Endothelial cell of umbilical vein (primary cell): Measurements from ENCODE around the gene DLG1. TPM values are rescaled to one million over a fixed set of nuclear protein-coding genes. Genes with fewer than 3 reads are reported as not detected.

Experiments used
- BruUV-seq: library from RNA; stranded (reverse); fragments of 400-500 nt; replicated peaks from 2 replicates; lab custom pipeline; 2021; lab: Mats Ljungman, UMichigan
- CTCF ChIA-PET: fragments of 300-600, 350-600 bp; sonication (Branson Sonifier 250); formaldehyde crosslinking; loops from one replicate; lab custom pipeline; 2021; ENCODE audit warnings: antibody characterized with exemption, inconsistent platforms; lab: Charles Lee
- POLR2A ChIA-PET: fragments of 300-600, 350-600 bp; sonication (Branson Sonifier 250); formaldehyde crosslinking; loops from one replicate; lab custom pipeline; 2021; ENCODE audit warnings: antibody characterized with exemption, inconsistent platforms; lab: Charles Lee
- DNase-seq: peaks from one replicate; pipeline ENCODE4 v3.0.0-alpha.2; 2011; ENCODE audit warnings: low read depth, low spot score
- FAIRE-seq: peaks from 2 replicates; lab custom pipeline; 2011; peaks lifted over from hg19 to GRCh38; lab: Jason Lieb, UNC
- H2AFZ ChIP-seq: 2 replicates; pipeline ENCODE4 v1.6.0; 2012; ENCODE audit warnings: low read depth, low read length, control low read depth, inconsistent platforms
- H3K27ac ChIP-seq: 2 replicates; pipeline ENCODE4 v1.5.1; 2011; ENCODE audit warnings: low read depth, mild to moderate bottlenecking, control low read depth, low read length, moderate library complexity; ENCODE audit not compliant: insufficient read depth
- H3K27me3 ChIP-seq, 2 experiments: 2 replicates each; pipeline versions ENCODE4 v1.6.0 to v1.6.1; 2011; ENCODE audit warnings: low read length in 2 of 2, mixed read lengths in 1 of 2; ENCODE audit not compliant: control insufficient read depth in 2 of 2, insufficient read depth in 2 of 2
- H3K36me3 ChIP-seq, 2 experiments: 2 replicates in 1 of 2; 3 replicates in 1 of 2; pipeline ENCODE4 v1.5.1; 2011; ENCODE audit warnings: low read length in 2 of 2, mild to moderate bottlenecking in 1 of 2, moderate library complexity in 1 of 2; ENCODE audit not compliant: control insufficient read depth in 2 of 2, insufficient read depth in 2 of 2; ENCODE audit errors: extremely low read depth in 1 of 2
- H3K4me1 ChIP-seq: 3 replicates; pipeline ENCODE4 v1.5.1; 2011; ENCODE audit warnings: mild to moderate bottlenecking, low read length; ENCODE audit not compliant: control insufficient read depth, insufficient read depth; ENCODE audit errors: extremely low read depth
- H3K4me2 ChIP-seq: 2 replicates; pipeline ENCODE4 v1.6.1; 2011; ENCODE audit warnings: low read length, control low read depth, mixed read lengths; ENCODE audit not compliant: insufficient read depth
- H3K4me3 ChIP-seq, 3 experiments: fragments of 200-600 bp in 1 of 3; sonication (generic), shearing (Covaris generic) in 1 of 3; replicated peaks in 1 of 3; 2 replicates each; pipeline ENCODE4 v1.5.1; 2011 to 2016; ENCODE audit warnings: control low read depth in 3 of 3, low read length in 3 of 3, mild to moderate bottlenecking in 2 of 3, inconsistent platforms in 1 of 3, low read depth in 1 of 3, moderate library complexity in 1 of 3; ENCODE audit not compliant: insufficient read depth in 1 of 3
- H3K79me2 ChIP-seq: 2 replicates; pipeline ENCODE4 v1.6.0; 2012; ENCODE audit warnings: low read length, inconsistent platforms; ENCODE audit not compliant: control insufficient read depth, insufficient read depth
- H3K9ac ChIP-seq: replicated peaks from 2 replicates; pipeline ENCODE3; 2011; ENCODE audit warnings: low read length, control low read depth; ENCODE audit not compliant: insufficient read depth; ENCODE audit errors: extremely low read depth
- H3K9me1 ChIP-seq: replicated peaks from 3 replicates; pipeline ENCODE4 v1.6.0; 2011; ENCODE audit warnings: mild to moderate bottlenecking, low read length; ENCODE audit not compliant: control insufficient read depth, insufficient read depth; ENCODE audit errors: extremely low read depth
- H3K9me3 ChIP-seq: replicated peaks from 2 replicates; pipeline ENCODE4 v1.5.1; 2012; ENCODE audit warnings: low read length, inconsistent platforms; ENCODE audit not compliant: control insufficient read depth, insufficient read depth
- H4K20me1 ChIP-seq: replicated peaks from 2 replicates; pipeline ENCODE3; 2011; ENCODE audit warnings: mild to moderate bottlenecking, low read length; ENCODE audit not compliant: control insufficient read depth, insufficient read depth; ENCODE audit errors: extremely low read depth
- CTCF ChIP-seq, 2 donors: IDR thresholded peaks; 1 replicate in 1 of 2; 2 replicates in 1 of 2; pipeline ENCODE4 v1.5.1; 2011; ENCODE audit warnings: low read length in 2 of 2, mild to moderate bottlenecking in 2 of 2, moderate library complexity in 2 of 2, control low read depth in 1 of 2, inconsistent platforms in 1 of 2, low read depth in 1 of 2; ENCODE audit not compliant: insufficient read depth in 1 of 2; ENCODE audit errors: extremely low read depth in 1 of 2
- EZH2 ChIP-seq: IDR thresholded peaks from 2 replicates; pipeline ENCODE4 v1.6.1; 2012; ENCODE audit warnings: borderline replicate concordance, low read depth, mild to moderate bottlenecking, moderate library complexity, low read length, inconsistent platforms; ENCODE audit not compliant: severe bottlenecking
- FOS ChIP-seq: IDR thresholded peaks from 2 replicates; pipeline ENCODE4 v1.6.1; 2011; ENCODE audit warnings: mild to moderate bottlenecking, low read length, moderate library complexity, borderline replicate concordance; ENCODE audit not compliant: insufficient read depth
- GATA2 ChIP-seq: IDR thresholded peaks from 2 replicates; pipeline ENCODE4 v1.7.0; 2011; ENCODE audit warnings: low read depth, mild to moderate bottlenecking, moderate library complexity, mixed read lengths, low read length; ENCODE audit not compliant: insufficient read length, insufficient read depth
- JUN ChIP-seq: IDR thresholded peaks from 2 replicates; pipeline ENCODE4 v1.6.1; 2011; ENCODE audit warnings: borderline replicate concordance, low read depth; ENCODE audit not compliant: insufficient read length, insufficient read depth
- MAX ChIP-seq: IDR thresholded peaks from 2 replicates; pipeline ENCODE4 v1.6.1; 2011; ENCODE audit not compliant: insufficient read depth, insufficient read length
- MYC ChIP-seq: IDR thresholded peaks from one replicate; pipeline ENCODE4 v1.6.1; 2011; ENCODE audit warnings: mild to moderate bottlenecking, low read depth, low read length
- POLR2A ChIP-seq: IDR thresholded peaks from 2 replicates; pipeline ENCODE4 v1.6.1; 2012; ENCODE audit warnings: low read depth, mild to moderate bottlenecking, control low read depth, low read length
- POLR2AphosphoS5 ChIP-seq: IDR thresholded peaks from 2 replicates; pipeline ENCODE4 v1.6.1; 2012; ENCODE audit warnings: low read depth, mild to moderate bottlenecking, control low read depth, low read length, moderate library complexity; ENCODE audit not compliant: insufficient read depth
- dilution Hi-C: fragments of 300-500 bp; cut with MboI; formaldehyde crosslinking; loops from one replicate; pipeline ENCODE4 v1.15.0; 2019; ENCODE audit warnings: low sequenced_read_pairs; ENCODE audit not compliant: extremely low pct_ligation_motif_present
- intact Hi-C: fragments of 100-400 bp; cut with micrococcal nuclease; formaldehyde crosslinking; loops from one replicate; pipeline ENCODE4 v1.10.0; 2022
- polyA plus RNA-seq, 4 experiments: library from polyadenylated mRNA; depleted of rRNA in 3 of 4; stranded (reverse) in 3 of 4; unstranded in 1 of 4; fragments of >200 nt; gene quantifications; 2 replicates each; pipeline versions ENCODE4 v1.2.1 to v1.2.3, GENCODE V29; 2011 to 2012; ENCODE audit warnings: missing spikeins in 1 of 4
- total RNA-seq: library from RNA; stranded (reverse); gene quantifications from 2 replicates; pipeline ENCODE4 v1.2.3, GENCODE V29; 2021

Gene DLG1
- total and polyA plus RNA-seq, 2 donors (not counting 3 experiments of a cell fraction or from before 2014, with no cell fraction given) = 26.5 to 80.1 TPM

- Histone ChIP-seq H4K20me1 (no peaks in the 10 kb centered on the region), H3K36me3 (peaks cover 2 to 8% of the 10 kb centered on the region in 2 experiments), H3K4me2 (no peak overlapping the region), H3K9me1 (no peaks in the 10 kb centered on the region), H3K9ac (no peak overlapping the region), H3K27me3 (no peaks in the 10 kb centered on the region), H3K79me2 (no peaks in the 10 kb centered on the region), H3K9me3 (no peaks in the 10 kb centered on the region), H3K4me1 (no peaks in the 10 kb centered on the region), H2AFZ (no peak overlapping the region), H3K4me3 (no peak overlapping the region), H3K27ac (no peak overlapping the region)
- intact Hi-C loops (no loop called here), dilution Hi-C loops (no loop called here)
- CTCF ChIA-PET = interaction anchor here (1.0 kb wide), 2 partner anchors 12 to 37 kb away, joined by 4 read pairs; no protein-coding TSS in a partner anchor
- POLR2A ChIA-PET = no interaction called here
- TF ChIP-seq GATA2 = no peak
- no peak for TF ChIP-seq FOS
- no peak for TF ChIP-seq POLR2AphosphoS5
- TF ChIP-seq MYC = no peak
- TF ChIP-seq JUN = no peak
- no peak for FAIRE-seq
- DNase-seq = no peak
- no TSS peak for BruUV-seq
Observed at GRCh38 chr3:197076415-197076814, 222.0 kb downstream of the DLG1 start.

DNA sequence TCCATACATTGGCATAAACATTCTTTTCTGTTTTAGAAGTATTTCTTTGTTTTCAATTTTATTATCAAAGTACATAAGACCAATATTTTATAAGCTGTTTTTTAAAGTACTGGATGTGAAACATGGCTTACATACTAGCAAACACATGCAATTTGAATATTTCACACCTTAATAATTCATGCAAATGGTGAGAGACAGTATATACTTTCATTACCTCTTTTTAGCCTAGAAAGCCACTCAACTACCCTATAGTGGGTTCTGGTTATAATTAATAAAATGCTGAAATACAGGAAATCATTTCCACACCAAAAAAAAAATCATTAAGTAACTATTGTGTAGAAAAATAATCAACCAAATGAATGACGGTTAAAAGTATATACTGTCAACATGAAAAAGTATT, 230.3 kb downstream of the DLG1 start:
- Histone ChIP-seq H2AFZ (no peak overlapping the region), H3K4me1 (no peaks in the 10 kb centered on the region), H3K27me3 (no peaks in the 10 kb centered on the region), H3K9ac (no peak overlapping the region), H3K27ac (no peak overlapping the region), H3K4me3 (no peak overlapping the region), H3K9me3 (no peaks in the 10 kb centered on the region), H3K79me2 (no peaks in the 10 kb centered on the region), H4K20me1 (no peaks in the 10 kb centered on the region), H3K4me2 (no peak overlapping the region), H3K36me3 (peaks cover 2 to 5% of the 10 kb centered on the region in 2 experiments), H3K9me1 (peaks cover 2% of the 10 kb centered on the region)
- POLR2A ChIA-PET = no interaction called here
- no peak for TF ChIP-seq MAX
- no peak for TF ChIP-seq GATA2
- no peak for TF ChIP-seq MYC
- no peak for TF ChIP-seq POLR2AphosphoS5
- TF ChIP-seq EZH2 = no peak
- TF ChIP-seq JUN = no peak
- no peak for TF ChIP-seq CTCF (IDR thresholded peaks at IDR 0.05; ENCODE audit: extremely low read depth in 1 of 2, insufficient read depth in 1 of 2, low read depth in 1 of 2, low read length in 2 of 2)
- TF ChIP-seq FOS = no peak
- TF ChIP-seq POLR2A = no peak
- CTCF ChIA-PET = no interaction called here
- dilution Hi-C loops (no loop called here), intact Hi-C loops (no loop called here)
- no TSS peak for BruUV-seq
- FAIRE-seq (no peak), DNase-seq (no peak)
